GM21786 (cell line): ENCODE measurements around the gene RPS21.
"Not testable (repeated sequence)": the region's sequence is repeated elsewhere in the genome, so short reads cannot be mapped to it uniquely, and the experiment has no call there.

ENCODE experiments used
- ATAC-seq: cut with Tn5 transposase; IDR thresholded peaks from one replicate; pipeline ENCODE4 v1.9.1; 2021; ENCODE audit not compliant: unreplicated experiment

RPS21 gene

GRCh38 chr20:62363920-62364851 lies 22.7 kb upstream of the RPS21 start:
- no peak for ATAC-seq

GRCh38 chr20:62364911-62365736 lies 21.8 kb upstream of the RPS21 start:
- ATAC-seq: no peak

- ATAC-seq: no peak
Observed at GRCh38 chr20:62365814-62366369, 21.0 kb upstream of the RPS21 start.

GRCh38 chr20:62366370-62367135 lies 20.4 kb upstream of the RPS21 start:
- ATAC-seq: no peak

GRCh38 chr20:62367136-62367632 lies 19.7 kb upstream of the RPS21 start, which contains the start of gene LAMA5:
Gene LAMA5, minus strand, starts transcription at chr20:62367312. Its CDS starts 67 bp downstream, at chr20:62367245.
- no peak for ATAC-seq

GRCh38 chr20:62367633-62368391 lies 19.1 kb upstream of the RPS21 start:
- ATAC-seq: no peak

- ATAC-seq: no peak
Observed at GRCh38 chr20:62368392-62368975, 18.4 kb upstream of the RPS21 start.

GRCh38 chr20:62368976-62369814 lies 17.7 kb upstream of the RPS21 start:
- ATAC-seq: no peak

GRCh38 chr20:62369815-62370114 lies 17.1 kb upstream of the RPS21 start:
- ATAC-seq: no peak

GRCh38 chr20:62370115-62370806 lies 16.6 kb upstream of the RPS21 start:
- no peak for ATAC-seq

GRCh38 chr20:62370807-62371587 lies 15.9 kb upstream of the RPS21 start:
- no peak for ATAC-seq

GRCh38 chr20:62371588-62372041 lies 15.3 kb upstream of the RPS21 start:
- ATAC-seq: no peak

GRCh38 chr20:62372042-62372993 lies 14.6 kb upstream of the RPS21 start:
- ATAC-seq: no peak

- not testable (repeated sequence) for ATAC-seq
Observed at GRCh38 chr20:62373631-62374179, 13.2 kb upstream of the RPS21 start.

- ATAC-seq: no peak
Observed at GRCh38 chr20:62374331-62375152, 12.4 kb upstream of the RPS21 start.
